Sigmoid colon (tissue), 4 donors: ENCODE measurements around the gene FN3KRP.

ENCODE experiments used
- CTCF ChIP-seq, 4 experiments: fragments of 450-650 bp in 3 of 4; fragments of 200-600 bp in 1 of 4; IDR thresholded peaks; one replicate each; pipeline ENCODE4 v1.5.1; 2016 to 2019; ENCODE audit warnings: antibody characterized with exemption in 4 of 4, mild to moderate bottlenecking in 3 of 4, moderate library complexity in 2 of 4
- EP300 ChIP-seq, 4 donors: sonication (generic); formaldehyde crosslinking; IDR thresholded peaks; one replicate each; pipeline ENCODE4 v1.6.1; 2017; ENCODE audit warnings: antibody characterized with exemption in 4 of 4
- POLR2A ChIP-seq, 2 donors: fragments of 450-650 bp; IDR thresholded peaks; one replicate each; pipeline ENCODE4 v1.6.1; 2016; ENCODE audit warnings: antibody characterized with exemption in 2 of 2, mild to moderate bottlenecking in 2 of 2, moderate library complexity in 2 of 2
- POLR2AphosphoS5 ChIP-seq, 4 donors: sonication (generic); formaldehyde crosslinking; IDR thresholded peaks; one replicate each; pipeline ENCODE4 v1.6.1; 2017; ENCODE audit warnings: antibody characterized with exemption in 4 of 4

- no peak for TF ChIP-seq CTCF (IDR thresholded peaks at IDR 0.05)
- no peak for TF ChIP-seq POLR2A (IDR thresholded peaks at IDR 0.05)
- no peak for TF ChIP-seq POLR2AphosphoS5 (IDR thresholded peaks at IDR 0.05)
- no peak for TF ChIP-seq EP300 (IDR thresholded peaks at IDR 0.05)
Measured at GRCh38 chr17:82689077-82689476, 27.4 kb upstream of the FN3KRP start.
